Prostate gland (tissue), 2 donors: ENCODE data around the gene HNRNPM.
"Not testable (repeated sequence)": the region's sequence is repeated elsewhere in the genome, so short reads cannot be mapped to it uniquely, and the experiment has no call there.

Experiments
- POLR2A ChIP-seq: fragments of 450-650 bp; IDR thresholded peaks from one replicate; pipeline ENCODE4 v1.6.1; 2016; ENCODE audit warnings: antibody characterized with exemption, mild to moderate bottlenecking
- POLR2AphosphoS5 ChIP-seq: sonication (generic); formaldehyde crosslinking; IDR thresholded peaks from one replicate; pipeline ENCODE4 v1.6.1; 2017; ENCODE audit warnings: antibody characterized with exemption
- TF ChIP-seq, protein P1 (sequence below), 4 experiments: fragments of 200-600 bp in 2 of 4; fragments of 450-650 bp in 2 of 4; sonication (generic) in 2 of 4; IDR thresholded peaks; 1 replicate in 3 of 4; 2 replicates in 1 of 4; pipeline ENCODE4 v1.5.1; 2016 to 2019; ENCODE audit warnings: antibody characterized with exemption in 4 of 4, mild to moderate bottlenecking in 2 of 4, moderate library complexity in 2 of 4

DNA sequence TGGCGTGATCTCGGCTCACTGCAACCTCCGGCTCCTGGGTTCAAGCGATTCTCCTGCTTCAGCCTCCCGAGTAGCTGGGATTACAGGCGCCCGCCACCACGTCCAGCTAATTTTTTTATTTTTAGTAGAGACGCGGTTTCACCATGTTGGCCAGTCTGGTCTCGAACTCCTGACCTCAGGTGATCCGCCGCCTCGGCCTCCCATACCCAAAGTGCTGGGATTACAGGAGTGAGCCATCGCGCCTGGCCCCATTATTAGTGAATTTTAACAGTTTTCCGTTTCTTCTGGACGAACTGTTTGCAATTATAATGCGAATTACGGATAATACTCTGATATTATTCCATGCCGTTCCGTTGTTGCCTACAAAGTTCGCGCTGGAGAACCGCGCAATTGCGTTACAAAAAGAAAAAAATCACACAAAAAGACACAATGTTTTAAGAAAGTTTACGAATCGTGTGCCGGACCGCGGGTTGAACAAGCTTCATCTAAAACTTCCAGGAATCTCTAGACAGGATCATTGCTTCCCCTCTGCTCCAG is 567 bp upstream of the HNRNPM start:
- TF ChIP-seq POLR2A, POLR2AphosphoS5: not testable (repeated sequence)
- TF ChIP-seq, protein P1, sequence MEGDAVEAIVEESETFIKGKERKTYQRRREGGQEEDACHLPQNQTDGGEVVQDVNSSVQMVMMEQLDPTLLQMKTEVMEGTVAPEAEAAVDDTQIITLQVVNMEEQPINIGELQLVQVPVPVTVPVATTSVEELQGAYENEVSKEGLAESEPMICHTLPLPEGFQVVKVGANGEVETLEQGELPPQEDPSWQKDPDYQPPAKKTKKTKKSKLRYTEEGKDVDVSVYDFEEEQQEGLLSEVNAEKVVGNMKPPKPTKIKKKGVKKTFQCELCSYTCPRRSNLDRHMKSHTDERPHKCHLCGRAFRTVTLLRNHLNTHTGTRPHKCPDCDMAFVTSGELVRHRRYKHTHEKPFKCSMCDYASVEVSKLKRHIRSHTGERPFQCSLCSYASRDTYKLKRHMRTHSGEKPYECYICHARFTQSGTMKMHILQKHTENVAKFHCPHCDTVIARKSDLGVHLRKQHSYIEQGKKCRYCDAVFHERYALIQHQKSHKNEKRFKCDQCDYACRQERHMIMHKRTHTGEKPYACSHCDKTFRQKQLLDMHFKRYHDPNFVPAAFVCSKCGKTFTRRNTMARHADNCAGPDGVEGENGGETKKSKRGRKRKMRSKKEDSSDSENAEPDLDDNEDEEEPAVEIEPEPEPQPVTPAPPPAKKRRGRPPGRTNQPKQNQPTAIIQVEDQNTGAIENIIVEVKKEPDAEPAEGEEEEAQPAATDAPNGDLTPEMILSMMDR (IDR thresholded peaks at IDR 0.05), result not testable (repeated sequence)
